H1 (cell line): Measurements from ENCODE around the gene SMTNL2. TPM values are rescaled to one million over a fixed set of nuclear protein-coding genes. Genes with fewer than 3 reads are reported as not detected.

ENCODE experiments used
- CTCF ChIA-PET: fragments of 300-600 bp; sonication (Branson Sonifier 250); formaldehyde crosslinking; loops from one replicate; lab custom pipeline; 2021; ENCODE audit not compliant: partially characterized antibody; lab: Charles Lee
- POLR2A ChIA-PET: fragments of 300-600 bp; sonication (Branson Sonifier 250); formaldehyde crosslinking; loops from one replicate; lab custom pipeline; 2021; ENCODE audit warnings: inconsistent platforms; ENCODE audit not compliant: partially characterized antibody; lab: Charles Lee
- DNase-seq, 2 experiments: peaks; one replicate each; pipeline versions ENCODE4 v3.0.0 to v3.0.0-alpha.2; 2010 to 2022; ENCODE audit warnings: low spot score in 2 of 2, low read depth in 1 of 2, mixed read lengths in 1 of 2
- FAIRE-seq: peaks from 2 replicates; lab custom pipeline; 2011; peaks lifted over from hg19 to GRCh38; lab: Jason Lieb, UNC
- H2AFZ ChIP-seq: 2 replicates; pipeline ENCODE4 v1.8.1; 2012; ENCODE audit warnings: low read length, inconsistent platforms
- H2AK5ac ChIP-seq: 2 replicates; pipeline ENCODE4 v1.6.1; 2013; ENCODE audit warnings: low read depth, low read length
- H2BK120ac ChIP-seq: replicated peaks from 2 replicates; pipeline ENCODE3; 2013; ENCODE audit warnings: low read depth, low read length, inconsistent platforms
- H2BK12ac ChIP-seq: 2 replicates; pipeline ENCODE4 v1.6.1; 2013; ENCODE audit warnings: low read depth, low read length
- H2BK15ac ChIP-seq: 2 replicates; pipeline ENCODE4 v1.6.1; 2013; ENCODE audit warnings: low read length
- H2BK20ac ChIP-seq: 2 replicates; pipeline ENCODE4 v1.6.1; 2013; ENCODE audit warnings: low read length
- H2BK5ac ChIP-seq: 2 replicates; pipeline ENCODE4 v1.6.1; 2013; ENCODE audit warnings: low read depth, low read length
- H3K14ac ChIP-seq: 2 replicates; pipeline ENCODE4 v1.6.1; 2013; ENCODE audit warnings: inconsistent platforms; ENCODE audit not compliant: insufficient read length
- H3K18ac ChIP-seq: 2 replicates; pipeline ENCODE4 v1.6.1; 2013; ENCODE audit warnings: low read length; ENCODE audit errors: extremely low read depth
- H3K23ac ChIP-seq: 2 replicates; pipeline ENCODE4 v1.6.1; 2013; ENCODE audit warnings: inconsistent platforms; ENCODE audit not compliant: insufficient read length
- H3K23me2 ChIP-seq: 2 replicates; pipeline ENCODE4 v1.6.1; 2013; ENCODE audit warnings: low read depth, low read length
- H3K27ac ChIP-seq: 2 replicates; pipeline ENCODE4 v1.6.1; 2011; ENCODE audit warnings: low read depth, low read length, inconsistent platforms
- H3K27me3 ChIP-seq, 4 experiments: replicated peaks in 1 of 4; 1 replicate in 1 of 4; 2 replicates in 3 of 4; pipeline versions ENCODE4 v1.6.1 to v1.8.1; 2011 to 2013; ENCODE audit warnings: low read length in 3 of 4, mild to moderate bottlenecking in 3 of 4, inconsistent platforms in 2 of 4, mixed read lengths in 2 of 4, moderate library complexity in 1 of 4; ENCODE audit not compliant: control insufficient read depth in 3 of 4, insufficient read depth in 3 of 4; ENCODE audit errors: extremely low read depth in 1 of 4
- H3K36me3 ChIP-seq, 4 experiments: 2 replicates each; pipeline versions ENCODE4 v1.6.1 to v1.8.1; 2011 to 2013; ENCODE audit warnings: mild to moderate bottlenecking in 4 of 4, low read length in 3 of 4, moderate library complexity in 2 of 4, control low read depth in 1 of 4, inconsistent platforms in 1 of 4; ENCODE audit not compliant: insufficient read depth in 4 of 4, control insufficient read depth in 2 of 4
- H3K4ac ChIP-seq: replicated peaks from 2 replicates; pipeline ENCODE3; 2013; ENCODE audit warnings: low read length, low read depth, mixed read lengths, inconsistent platforms; ENCODE audit not compliant: insufficient read length
- H3K4me1 ChIP-seq, 4 experiments: replicated peaks in 1 of 4; 1 replicate in 1 of 4; 2 replicates in 3 of 4; pipeline versions ENCODE4 v1.6.1 to v1.8.1; 2011 to 2013; ENCODE audit warnings: low read length in 3 of 4, inconsistent platforms in 2 of 4, mixed read lengths in 1 of 4; ENCODE audit not compliant: insufficient read depth in 4 of 4, control insufficient read depth in 3 of 4
- H3K4me2 ChIP-seq, 2 experiments: 2 replicates each; pipeline versions ENCODE4 v1.6.1 to v1.8.1; 2011 to 2013; ENCODE audit warnings: low read depth in 2 of 2, low read length in 2 of 2, control low read depth in 1 of 2, inconsistent platforms in 1 of 2, mild to moderate bottlenecking in 1 of 2; ENCODE audit not compliant: insufficient read depth in 1 of 2
- H3K4me3 ChIP-seq, 4 experiments: fragments of 200-600, 300-600 bp in 1 of 4; sonication (generic), shearing (Covaris generic), sonication (Bioruptor Twin) in 1 of 4; 2 replicates each; pipeline versions ENCODE4 v1.5.1 to v1.8.1; 2011 to 2016; ENCODE audit warnings: low read length in 4 of 4, low read depth in 3 of 4, control low read depth in 2 of 4, inconsistent platforms in 2 of 4, mild to moderate bottlenecking in 2 of 4, mixed read lengths in 1 of 4, moderate library complexity in 1 of 4; ENCODE audit not compliant: insufficient read depth in 2 of 4; ENCODE audit errors: extremely low read depth in 1 of 4
- H3K56ac ChIP-seq: replicated peaks from 2 replicates; pipeline ENCODE3; 2013; ENCODE audit warnings: low read depth, mild to moderate bottlenecking, mixed read lengths, low read length, inconsistent platforms; ENCODE audit not compliant: insufficient read length
- H3K79me1 ChIP-seq: 2 replicates; pipeline ENCODE4 v1.6.1; 2013; ENCODE audit warnings: low read depth, low read length, control low read depth
- H3K79me2 ChIP-seq, 2 experiments: 2 replicates each; pipeline versions ENCODE4 v1.6.1 to v1.8.1; 2012 to 2013; ENCODE audit warnings: low read length in 2 of 2, mild to moderate bottlenecking in 2 of 2, inconsistent platforms in 1 of 2; ENCODE audit not compliant: insufficient read depth in 2 of 2, control insufficient read depth in 1 of 2
- H3K9ac ChIP-seq, 4 experiments: replicated peaks in 1 of 4; 1 replicate in 1 of 4; 2 replicates in 3 of 4; pipeline versions ENCODE4 v1.6.1 to v1.8.1; 2011 to 2013; ENCODE audit warnings: low read depth in 3 of 4, low read length in 3 of 4, control low read depth in 2 of 4, mild to moderate bottlenecking in 2 of 4, moderate library complexity in 2 of 4, inconsistent platforms in 1 of 4; ENCODE audit errors: extremely low read depth in 1 of 4
- H3K9me3 ChIP-seq, 2 experiments: 2 replicates each; pipeline versions ENCODE4 v1.6.1 to v1.8.1; 2012 to 2013; ENCODE audit warnings: mild to moderate bottlenecking in 2 of 2, moderate library complexity in 2 of 2, control low read depth in 1 of 2, inconsistent platforms in 1 of 2, low read depth in 1 of 2, low read length in 1 of 2, mixed read lengths in 1 of 2; ENCODE audit not compliant: insufficient read depth in 2 of 2
- H4K20me1 ChIP-seq, 2 experiments: replicated peaks in 1 of 2; 2 replicates each; pipeline versions ENCODE3 to v1.8.1; 2011 to 2013; ENCODE audit warnings: inconsistent platforms in 2 of 2, low read length in 2 of 2, mild to moderate bottlenecking in 1 of 2; ENCODE audit not compliant: insufficient read depth in 2 of 2, control insufficient read depth in 1 of 2
- H4K5ac ChIP-seq: 2 replicates; pipeline ENCODE4 v1.6.1; 2013; ENCODE audit warnings: low read length, low read depth, mixed read lengths, inconsistent platforms; ENCODE audit not compliant: insufficient read length
- H4K8ac ChIP-seq: 2 replicates; pipeline ENCODE4 v1.8.0; 2013; ENCODE audit warnings: mild to moderate bottlenecking, moderate library complexity, low read length, inconsistent platforms; ENCODE audit not compliant: insufficient read depth; ENCODE audit errors: extremely low read depth
- H4K91ac ChIP-seq: replicated peaks from 2 replicates; pipeline ENCODE3; 2013; ENCODE audit warnings: low read length, mixed read lengths, inconsistent platforms; ENCODE audit not compliant: insufficient read length
- EZH2 ChIP-seq: fragments of 200-600 bp; sonication (generic); IDR thresholded peaks from 2 replicates; pipeline ENCODE4 v1.7.1; 2012; ENCODE audit warnings: low read depth, mild to moderate bottlenecking, moderate library complexity, low read length, inconsistent platforms; ENCODE audit not compliant: severe bottlenecking
- KDM4A ChIP-seq: IDR thresholded peaks from one replicate; pipeline ENCODE4 v1.7.1; 2012; ENCODE audit warnings: low read depth, mild to moderate bottlenecking, moderate library complexity, low read length, inconsistent platforms; ENCODE audit not compliant: severe bottlenecking
- NRF1 ChIP-seq: IDR thresholded peaks from 2 replicates; pipeline ENCODE4 v1.6.1; 2011; ENCODE audit warnings: mild to moderate bottlenecking, low read depth, low read length, improper control_type of control experiment
- POLR2A ChIP-seq, 2 experiments: IDR thresholded peaks; 1 replicate in 1 of 2; 2 replicates in 1 of 2; pipeline ENCODE4 v1.6.1; 2011; ENCODE audit warnings: low read depth in 2 of 2, low read length in 2 of 2, mild to moderate bottlenecking in 2 of 2; ENCODE audit errors: control extremely low read depth in 1 of 2
- RAD21 ChIP-seq, 2 experiments: IDR thresholded peaks in 1 of 2; conservative IDR thresholded peaks in 1 of 2; 2 replicates each; pipeline ENCODE4 v1.6.1; 2011; ENCODE audit warnings: low read depth in 2 of 2, low read length in 2 of 2, improper control_type of control experiment in 1 of 2, inconsistent platforms in 1 of 2, mild to moderate bottlenecking in 1 of 2, moderate library complexity in 1 of 2
- SIN3A ChIP-seq, 2 experiments: IDR thresholded peaks in 1 of 2; conservative IDR thresholded peaks in 1 of 2; 2 replicates each; pipeline ENCODE4 v1.6.1; 2011 to 2012; ENCODE audit warnings: low read length in 2 of 2, improper control_type of control experiment in 1 of 2, low read depth in 1 of 2, mild to moderate bottlenecking in 1 of 2
- SP4 ChIP-seq: IDR thresholded peaks from 2 replicates; pipeline ENCODE4 v1.6.1; 2012; ENCODE audit warnings: low read length, inconsistent platforms
- TBP ChIP-seq: IDR thresholded peaks from 2 replicates; pipeline ENCODE4 v1.6.1; 2011; ENCODE audit warnings: low read depth, low read length, improper control_type of control experiment
- YY1 ChIP-seq: IDR thresholded peaks from 2 replicates; pipeline ENCODE4 v1.6.1; 2011; ENCODE audit warnings: low read depth, mild to moderate bottlenecking, low read length
- WGBS, 2 experiments: shearing (Covaris generic) in 1 of 2; methylation state at CpG; one replicate each; pipeline versions ENCODE4 v1.1.6 to v1.1.7; 2013 to 2015; ENCODE audit warnings: low lambda C conversion rate in 2 of 2, mixed read lengths in 2 of 2, inconsistent platforms in 1 of 2, low coverage in 1 of 2, missing lambda C conversion rate in 1 of 2; ENCODE audit not compliant: insufficient replicate concordance in 2 of 2, insufficient coverage in 1 of 2, insufficient read length in 1 of 2; ENCODE audit errors: extremely low coverage in 1 of 2, missing lambda C conversion rate in 1 of 2; 5-methylcytosine and 5-hydroxymethylcytosine counted together
- polyA plus RNA-seq, 7 experiments: library from polyadenylated mRNA; depleted of rRNA in 3 of 7; stranded (reverse) in 5 of 7; unstranded in 2 of 7; fragments of >200 nt in 5 of 7; fragments of 200-250 nt in 2 of 7; gene quantifications; 1 replicate in 5 of 7; 2 replicates in 1 of 7; 4 replicates in 1 of 7; pipeline versions ENCODE4 v1.2.1 to v1.2.3, GENCODE V29; 2011 to 2013; ENCODE audit warnings: missing spikeins in 2 of 7, mixed read lengths in 2 of 7
- total RNA-seq: library from RNA; stranded (reverse); fragmentation: NEBNext Ultra II Directional; extraction: Animal tissue kit (Norgen Biotek cat#: 25700); gene quantifications from 2 replicates; pipeline ENCODE4 v1.2.1, GENCODE V29; 2021
- TF ChIP-seq, protein P1 (sequence below), 3 experiments: IDR thresholded peaks; 1 replicate in 2 of 3; 2 replicates in 1 of 3; pipeline versions ENCODE4 v1.5.1 to v1.6.1; 2011; ENCODE audit warnings: low read length in 3 of 3, mild to moderate bottlenecking in 3 of 3, inconsistent platforms in 2 of 3, low read depth in 1 of 3, moderate library complexity in 1 of 3; ENCODE audit not compliant: insufficient read depth in 1 of 3; ENCODE audit errors: control extremely low read depth in 1 of 3

SMTNL2 gene
- total and polyA plus RNA-seq, 2 of the 8 experiments (the other 6 are each of a cell fraction or from before 2014, with no cell fraction given) = 3.6 to 4.5 TPM

DNA sequence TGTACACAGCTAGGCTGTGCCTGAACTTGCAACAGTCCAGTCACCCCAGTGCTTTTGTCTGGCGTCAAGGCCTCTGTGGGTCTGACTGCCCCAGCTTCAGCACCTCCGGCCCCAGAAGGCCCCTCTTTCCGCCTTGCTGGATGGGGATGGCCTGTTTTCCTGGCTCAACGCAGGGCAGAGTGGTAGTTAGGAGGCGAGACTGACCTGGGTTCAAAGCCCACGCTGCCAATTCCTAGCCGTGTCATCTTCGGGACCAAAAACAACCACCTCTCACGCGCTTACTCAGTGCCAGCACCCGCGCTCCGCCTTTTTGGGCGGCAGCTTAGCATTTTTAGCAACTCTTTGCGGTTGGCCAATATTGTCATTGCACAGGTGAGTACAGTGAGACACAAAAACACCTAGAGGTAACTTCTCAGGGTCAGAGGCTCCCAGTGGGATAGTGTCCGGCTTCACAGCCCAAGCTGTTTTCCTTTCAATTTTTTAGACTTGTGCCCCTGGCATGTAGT lies 33.7 kb upstream of the SMTNL2 start:
- no peak overlapping the region for H2BK12ac ChIP-seq
- H2BK20ac ChIP-seq = no peak overlapping the region
- peaks cover 0 to 10% (median 5%) of the 10 kb centered on the region in 4 experiments; a peak in 4 of 7 replicates for H3K4me1 ChIP-seq
- WGBS, 2 experiments = 95% methylated on average over 16 of the region's 16 CpGs; no CpG with 5 or more reads in 1 of the 2 experiments
- no peak overlapping the region for H3K56ac ChIP-seq
- CTCF ChIA-PET = interaction anchor here (0.6 to 3.2 kb wide), 10 partner anchors 9 to 305 kb away, joined by 3 to 15 read pairs (median 3); no protein-coding TSS in a partner anchor
- H3K4me2 ChIP-seq = no peak overlapping the region
- no peak overlapping the region for H4K91ac ChIP-seq
- H3K14ac ChIP-seq = no peak overlapping the region
- H2AK5ac ChIP-seq = no peak overlapping the region
- H3K27me3 ChIP-seq = no peaks in the 10 kb centered on the region
- H3K27ac ChIP-seq = no peak overlapping the region
- FAIRE-seq (no peak), DNase-seq (no peak)
- peaks cover 13% of the 10 kb centered on the region; the same call in 1 of the 2 replicates for H3K23me2 ChIP-seq
- peaks cover 50 to 76% (median 62%) of the 10 kb centered on the region in 4 experiments for H3K36me3 ChIP-seq
- H3K9ac ChIP-seq = no peak overlapping the region
- H3K18ac ChIP-seq = no peak overlapping the region
- H4K8ac ChIP-seq = peak overlapping the region; percentile 28; the same call in 1 of the 2 replicates
- no peak overlapping the region for H3K4me3 ChIP-seq
- H4K5ac ChIP-seq = no peak overlapping the region
- peaks cover 9 to 16% of the 10 kb centered on the region in 2 experiments for H4K20me1 ChIP-seq
- no peaks in the 10 kb centered on the region for H3K9me3 ChIP-seq
- H3K79me2 ChIP-seq = peaks cover 0 to 21% of the 10 kb centered on the region in 2 experiments; a peak in 3 of 4 replicates
- POLR2A ChIA-PET = interaction anchor here (1.0 to 32.8 kb wide), 2 partner anchors 10 to 21 kb away, joined by 3 to 546 read pairs; partner anchors contain the start of gene GGT6
- no peak overlapping the region for H3K4ac ChIP-seq
- no peak overlapping the region for H3K23ac ChIP-seq
- no peak overlapping the region for H2BK120ac ChIP-seq
- H3K79me1 ChIP-seq = peaks cover 13% of the 10 kb centered on the region
- H2BK15ac ChIP-seq = no peak overlapping the region
- no peak overlapping the region for H2AFZ ChIP-seq
- H2BK5ac ChIP-seq = no peak overlapping the region
- TF ChIP-seq KDM4A (no peak), RAD21 (IDR thresholded peaks at IDR 0.05 in 1 of 2, conservative IDR thresholded peaks at IDR 0.05 in 1 of 2; ENCODE audit: low read depth in 2 of 2, low read length in 2 of 2) (no peak), EZH2 (no peak), NRF1 (no peak), SP4 (no peak), TBP (no peak), POLR2A (IDR thresholded peaks at IDR 0.05; ENCODE audit: control extremely low read depth in 1 of 2, low read depth in 2 of 2, low read length in 2 of 2) (no peak), SIN3A (conservative IDR thresholded peaks at IDR 0.05 in 1 of 2, IDR thresholded peaks at IDR 0.05 in 1 of 2; ENCODE audit: low read depth in 1 of 2, low read length in 2 of 2) (no peak), YY1 (no peak)
- TF ChIP-seq, protein P1, sequence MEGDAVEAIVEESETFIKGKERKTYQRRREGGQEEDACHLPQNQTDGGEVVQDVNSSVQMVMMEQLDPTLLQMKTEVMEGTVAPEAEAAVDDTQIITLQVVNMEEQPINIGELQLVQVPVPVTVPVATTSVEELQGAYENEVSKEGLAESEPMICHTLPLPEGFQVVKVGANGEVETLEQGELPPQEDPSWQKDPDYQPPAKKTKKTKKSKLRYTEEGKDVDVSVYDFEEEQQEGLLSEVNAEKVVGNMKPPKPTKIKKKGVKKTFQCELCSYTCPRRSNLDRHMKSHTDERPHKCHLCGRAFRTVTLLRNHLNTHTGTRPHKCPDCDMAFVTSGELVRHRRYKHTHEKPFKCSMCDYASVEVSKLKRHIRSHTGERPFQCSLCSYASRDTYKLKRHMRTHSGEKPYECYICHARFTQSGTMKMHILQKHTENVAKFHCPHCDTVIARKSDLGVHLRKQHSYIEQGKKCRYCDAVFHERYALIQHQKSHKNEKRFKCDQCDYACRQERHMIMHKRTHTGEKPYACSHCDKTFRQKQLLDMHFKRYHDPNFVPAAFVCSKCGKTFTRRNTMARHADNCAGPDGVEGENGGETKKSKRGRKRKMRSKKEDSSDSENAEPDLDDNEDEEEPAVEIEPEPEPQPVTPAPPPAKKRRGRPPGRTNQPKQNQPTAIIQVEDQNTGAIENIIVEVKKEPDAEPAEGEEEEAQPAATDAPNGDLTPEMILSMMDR (IDR thresholded peaks at IDR 0.05; ENCODE audit: control extremely low read depth in 1 of 3, insufficient read depth in 1 of 3, low read depth in 1 of 3, low read length in 3 of 3) = no peak
